G401 (cell line): ENCODE measurements around the gene TMEM150C. TPM values are rescaled to one million over a fixed set of nuclear protein-coding genes. Genes with fewer than 3 reads are reported as not detected.
"Not testable (repeated sequence)": the region's sequence is repeated elsewhere in the genome, so short reads cannot be mapped to it uniquely, and the experiment has no call there.

Source experiments
- DNase-seq: peaks from one replicate; pipeline ENCODE4 v3.0.0-alpha.2; 2015; ENCODE audit warnings: low spot score
- in situ Hi-C: cut with HindIII; loops from 2 replicates; pipeline ENCODE4 v1.10.0; 2016; ENCODE audit warnings: low sequenced_read_pairs, mixed read lengths
- total RNA-seq: library from RNA; depleted of rRNA; stranded (reverse); fragments of >200 nt; shearing (Covaris generic); gene quantifications from 2 replicates; pipeline ENCODE4 v1.2.3, GENCODE V29; 2014

TMEM150C gene
- total RNA-seq, 1 experiment from 2014 or later, result 3.6 TPM

- in situ Hi-C loops, result no loop called here
Observed at GRCh38 chr4:82484996-82485783, 76.6 kb downstream of the TMEM150C start.

GRCh38 chr4:82482387-82482786, 79.4 kb downstream of the TMEM150C start:
- DNase-seq, result no peak
- in situ Hi-C loops, result no loop called here

More at GRCh38 chr4:82484996-82485783, 76.6 kb downstream of the TMEM150C start:
- DNase-seq, result peak; percentile 67

GRCh38 chr4:82481506-82481840, 80.3 kb downstream of the TMEM150C start:
- no peak for DNase-seq
- in situ Hi-C loops, result no loop called here

DNA sequence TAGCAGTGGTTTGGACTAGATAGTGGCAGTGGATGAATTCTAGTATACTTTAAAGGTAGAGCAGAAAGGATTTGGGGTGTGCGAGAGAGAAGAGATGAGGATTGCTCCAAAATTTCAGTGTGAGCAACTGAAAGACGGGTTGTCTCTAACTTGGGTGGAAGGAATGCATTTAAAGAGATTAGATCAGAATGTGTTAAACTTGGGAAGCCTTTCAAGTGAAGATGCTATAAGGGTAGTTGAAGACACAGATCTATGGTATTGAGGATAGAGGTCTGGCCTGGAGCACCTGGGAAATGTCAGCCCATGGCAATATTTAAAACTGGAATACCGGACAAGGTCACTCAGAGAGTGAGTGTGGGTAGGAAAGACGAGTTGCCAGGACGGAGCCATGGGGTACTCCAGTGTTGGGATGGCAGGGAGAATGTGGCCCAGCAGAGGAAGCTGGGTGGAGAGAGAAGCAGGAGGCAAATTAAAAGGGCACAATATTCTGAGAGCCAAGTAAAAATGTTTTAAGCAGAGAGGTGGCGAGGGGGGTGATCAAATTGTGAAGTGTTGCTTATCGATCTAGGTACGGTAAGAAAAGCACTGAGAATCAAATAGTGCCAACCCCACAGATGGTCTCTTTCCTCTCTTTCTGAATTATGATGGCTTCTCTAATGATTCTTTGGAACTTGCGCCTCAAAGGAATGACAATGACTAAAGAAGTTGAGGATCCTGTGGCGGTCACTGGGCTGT, 80.8 kb downstream of the TMEM150C start:
- in situ Hi-C loops, result no loop called here
- no peak for DNase-seq

- no peak for DNase-seq
Observed at GRCh38 chr4:82479562-82479961, 82.2 kb downstream of the TMEM150C start.

DNA sequence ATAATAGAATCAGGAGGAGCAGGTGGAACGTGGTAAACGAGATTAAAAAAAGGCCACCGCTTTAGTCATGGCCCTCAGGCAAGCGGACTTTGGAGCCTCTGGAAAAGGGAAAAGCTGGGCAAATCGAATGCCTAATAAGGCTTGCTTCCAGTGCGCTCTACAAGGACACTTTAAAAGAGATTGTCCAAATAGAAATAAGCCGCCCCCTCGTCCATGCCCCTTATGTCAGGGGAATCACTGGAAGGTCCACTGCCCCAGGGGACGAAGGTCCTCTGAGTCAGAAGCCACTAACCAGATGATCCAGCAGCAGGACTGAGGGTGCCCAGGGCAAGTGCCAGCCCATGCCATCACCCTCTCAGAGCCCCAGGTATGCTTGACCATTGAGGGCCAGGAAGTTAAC, 84.3 kb downstream of the TMEM150C start:
- DNase-seq, in situ Hi-C loops: not testable (repeated sequence)

More at GRCh38 chr4:82479562-82479961, 82.2 kb downstream of the TMEM150C start:
- in situ Hi-C loops, result no loop called here

DNA sequence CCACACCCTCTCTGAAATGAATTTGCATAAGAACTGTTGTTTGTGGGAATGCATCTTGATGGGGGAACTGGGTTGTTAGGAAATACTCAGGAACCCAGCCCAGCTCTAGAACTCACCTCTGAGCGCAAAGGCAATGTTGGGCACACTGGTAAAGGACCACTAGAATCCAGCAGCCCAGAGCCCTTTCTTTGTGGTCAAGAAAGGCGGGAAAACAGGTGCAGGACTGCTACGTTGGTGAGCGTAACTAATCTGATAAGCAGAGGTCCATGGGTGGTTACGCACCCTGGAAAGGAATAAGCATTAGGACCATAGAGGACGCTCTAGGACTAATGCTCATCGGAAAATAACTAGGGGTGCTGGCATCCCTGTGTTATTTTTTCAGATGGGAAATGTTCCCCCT, 85.9 kb downstream of the TMEM150C start:
- DNase-seq, in situ Hi-C loops: not testable (repeated sequence)

- in situ Hi-C loops, result no loop called here
- DNase-seq, result no peak
Observed at GRCh38 chr4:82473621-82474164, 88.1 kb downstream of the TMEM150C start.

DNA sequence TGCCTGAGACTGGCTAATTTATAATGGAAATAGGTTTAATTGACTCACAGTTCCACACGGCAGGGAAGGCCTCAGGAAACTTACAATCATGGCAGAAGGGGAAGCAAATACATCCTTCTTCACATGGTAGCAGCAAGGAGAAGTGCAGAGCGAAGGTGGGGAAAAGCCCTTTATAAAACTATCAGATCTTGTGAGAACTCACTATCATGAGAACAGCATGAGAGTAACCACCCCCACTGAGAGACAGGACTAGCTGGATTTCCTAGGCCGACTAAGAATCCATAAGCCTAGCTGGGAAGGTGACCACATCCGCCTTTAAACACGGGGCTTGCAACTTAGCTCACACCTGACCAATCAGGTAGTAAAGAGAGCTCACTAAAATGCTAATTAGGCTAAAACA, 88.7 kb downstream of the TMEM150C start:
- DNase-seq, in situ Hi-C loops: not testable (repeated sequence)

GRCh38 chr4:82469791-82470345, 91.9 kb downstream of the TMEM150C start:
- in situ Hi-C loops, result no loop called here
- DNase-seq, result no peak

DNA sequence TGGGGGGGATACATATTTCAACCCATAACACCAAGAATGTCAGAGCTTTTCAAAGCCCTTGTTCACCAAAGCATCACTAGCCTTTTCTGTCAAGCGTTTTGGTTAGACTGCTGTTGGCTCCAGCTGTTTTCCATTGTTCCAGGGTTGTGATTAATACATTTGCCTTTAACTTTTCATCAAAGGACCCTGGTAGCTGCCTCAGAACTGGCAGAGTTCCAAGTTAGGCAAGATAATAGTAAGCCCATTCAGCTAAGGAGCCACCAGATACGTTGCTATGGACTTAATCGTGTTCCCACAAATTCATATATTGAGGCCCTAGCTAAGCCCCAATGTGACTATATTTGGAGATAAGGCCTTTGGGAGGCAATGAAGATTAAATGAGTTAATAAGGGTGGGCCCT, 94.3 kb downstream of the TMEM150C start:
- in situ Hi-C loops, result no loop called here
- no peak for DNase-seq

- in situ Hi-C loops, result no loop called here
- DNase-seq, result no peak
Observed at GRCh38 chr4:82463221-82463620, 98.6 kb downstream of the TMEM150C start.

DNA sequence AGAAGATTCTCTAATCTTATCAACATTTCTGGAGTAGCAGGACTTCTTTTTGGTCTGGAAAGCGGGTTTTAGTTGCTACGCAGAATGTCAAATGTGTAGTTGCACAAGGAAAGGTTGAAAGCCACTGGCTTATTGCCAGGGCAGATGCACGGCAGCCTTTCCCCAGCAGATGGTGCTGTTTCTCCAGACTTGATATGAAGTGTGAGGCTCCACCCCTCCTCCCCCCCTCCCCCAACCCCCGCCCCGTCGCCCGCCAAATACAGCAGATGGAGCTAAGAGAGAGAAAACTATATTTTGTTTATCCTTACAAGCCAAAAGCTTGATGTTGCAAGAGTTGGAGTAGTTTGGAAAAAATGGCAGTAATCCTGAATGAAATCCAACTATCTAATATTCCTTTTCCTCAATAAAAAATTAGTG, 99.4 kb downstream of the TMEM150C start:
- peak; percentile 91 for DNase-seq
- in situ Hi-C loops, result no loop called here

GRCh38 chr4:82461710-82462109, 100.1 kb downstream of the TMEM150C start:
- in situ Hi-C loops, result no loop called here
- DNase-seq, result no peak

DNA sequence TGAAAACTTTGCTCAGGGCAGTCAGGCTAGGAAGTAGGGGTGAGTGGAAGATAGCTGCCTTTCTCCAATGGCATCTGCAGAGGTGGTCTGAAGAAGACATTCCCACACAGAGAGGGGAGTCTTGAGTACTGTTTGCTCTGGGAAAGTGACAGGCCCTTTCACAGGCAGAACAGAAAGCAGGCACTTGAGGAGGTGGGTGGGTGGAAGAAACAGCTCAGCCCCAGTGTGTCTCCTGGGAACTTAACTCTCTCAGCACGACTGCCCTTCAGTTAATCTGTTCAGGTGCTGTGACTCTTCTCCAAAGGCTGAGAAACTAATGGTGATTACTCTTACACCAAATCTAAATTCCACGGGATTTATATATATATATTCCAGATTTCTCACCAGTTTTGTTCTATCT, 103.1 kb downstream of the TMEM150C start:
- no peak for DNase-seq
- in situ Hi-C loops, result no loop called here

- no peak for DNase-seq
- in situ Hi-C loops, result no loop called here
Observed at GRCh38 chr4:82457266-82457665, 104.5 kb downstream of the TMEM150C start.

GRCh38 chr4:82452026-82452425, 109.8 kb downstream of the TMEM150C start:
- in situ Hi-C loops, result no loop called here
- no peak for DNase-seq

- DNase-seq, result no peak
- in situ Hi-C loops, result no loop called here
Observed at GRCh38 chr4:82450966-82451755, 110.6 kb downstream of the TMEM150C start.

GRCh38 chr4:82447886-82448285, 113.9 kb downstream of the TMEM150C start:
- DNase-seq, result no peak
- in situ Hi-C loops, result no loop called here
